Activated CD8-positive, alpha-beta memory T cell treated with anti-CD3 and anti-CD28 coated beads, Interleukin-2, amount 50 U/mL, for 1 hour (primary cell): ENCODE data around the gene HHATL.

Experiments used
- DNase-seq: peaks from one replicate; pipeline ENCODE4 v3.0.0-alpha.2; 2020; ENCODE audit errors: extremely low read depth

Gene HHATL

DNA sequence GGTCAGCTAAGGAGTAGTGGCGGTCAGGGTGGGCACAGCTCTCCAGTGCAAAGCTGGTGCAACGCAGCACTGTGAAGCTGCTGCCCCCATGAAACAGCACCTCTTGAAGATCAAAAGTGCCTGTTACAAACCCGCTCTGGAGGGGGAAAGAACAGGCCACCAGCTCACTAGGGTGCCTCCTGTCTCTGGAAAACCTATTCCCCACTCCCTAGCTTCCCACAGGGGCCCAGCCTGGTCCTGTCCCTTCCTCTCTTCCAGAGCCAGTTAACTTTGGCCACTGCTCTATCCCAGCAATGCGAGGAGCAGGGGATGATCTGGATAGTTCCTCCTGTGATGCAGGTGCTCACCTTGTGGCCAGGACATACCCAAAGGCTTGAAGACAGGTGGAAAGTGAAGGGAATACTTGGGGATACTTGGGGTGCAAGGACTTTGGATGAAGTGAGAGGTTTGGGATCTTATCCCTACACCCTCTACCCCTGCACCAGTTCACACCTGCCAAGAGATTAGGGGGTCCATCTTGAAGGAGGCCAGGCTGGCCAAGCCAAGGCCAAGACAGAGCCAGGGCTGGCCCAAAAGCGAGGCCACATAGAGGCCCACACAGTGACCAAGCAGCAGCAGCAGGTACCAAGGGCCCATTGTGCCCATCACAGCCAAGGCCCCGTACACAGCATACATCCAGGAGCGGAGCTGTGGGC, 4.2 kb downstream of the HHATL start:
- no peak for DNase-seq

DNA sequence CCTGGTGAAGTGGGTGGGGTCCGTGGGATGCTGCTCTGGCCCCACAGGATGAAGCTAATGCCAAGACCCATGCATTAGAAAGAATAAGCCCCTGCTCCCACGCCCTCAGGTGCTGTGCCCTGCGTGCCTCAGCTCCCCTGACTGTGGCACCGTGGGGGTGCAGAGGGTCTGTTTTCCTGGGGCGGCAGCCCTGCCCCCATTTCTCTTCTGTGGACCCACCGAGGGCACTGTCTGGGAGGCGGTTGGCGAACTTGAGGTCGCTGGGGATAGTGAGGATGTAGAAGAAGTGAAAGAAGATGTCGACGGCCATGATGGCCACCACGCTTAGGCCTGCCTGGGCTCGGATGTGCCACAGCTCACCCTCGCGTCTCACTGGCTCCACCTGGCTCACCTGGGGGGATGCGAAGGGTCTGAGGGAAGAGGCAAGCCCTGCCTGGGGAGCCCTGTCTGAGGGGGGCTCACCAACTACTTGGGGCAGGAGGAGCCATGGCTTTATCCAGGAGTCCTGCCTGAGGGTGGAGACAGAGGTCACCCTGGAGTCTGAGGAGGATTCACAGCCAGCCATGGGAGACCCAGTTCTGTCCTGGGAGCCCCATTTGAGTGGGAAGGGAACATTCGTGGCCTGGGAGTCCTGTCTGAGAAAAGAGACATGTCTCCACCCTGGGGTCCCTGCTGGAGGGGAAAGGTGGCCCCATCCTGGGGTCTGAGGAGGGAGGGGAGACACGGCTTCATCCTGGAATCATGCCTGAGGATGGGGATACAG, 5.1 kb downstream of the HHATL start:
- DNase-seq: no peak

DNA sequence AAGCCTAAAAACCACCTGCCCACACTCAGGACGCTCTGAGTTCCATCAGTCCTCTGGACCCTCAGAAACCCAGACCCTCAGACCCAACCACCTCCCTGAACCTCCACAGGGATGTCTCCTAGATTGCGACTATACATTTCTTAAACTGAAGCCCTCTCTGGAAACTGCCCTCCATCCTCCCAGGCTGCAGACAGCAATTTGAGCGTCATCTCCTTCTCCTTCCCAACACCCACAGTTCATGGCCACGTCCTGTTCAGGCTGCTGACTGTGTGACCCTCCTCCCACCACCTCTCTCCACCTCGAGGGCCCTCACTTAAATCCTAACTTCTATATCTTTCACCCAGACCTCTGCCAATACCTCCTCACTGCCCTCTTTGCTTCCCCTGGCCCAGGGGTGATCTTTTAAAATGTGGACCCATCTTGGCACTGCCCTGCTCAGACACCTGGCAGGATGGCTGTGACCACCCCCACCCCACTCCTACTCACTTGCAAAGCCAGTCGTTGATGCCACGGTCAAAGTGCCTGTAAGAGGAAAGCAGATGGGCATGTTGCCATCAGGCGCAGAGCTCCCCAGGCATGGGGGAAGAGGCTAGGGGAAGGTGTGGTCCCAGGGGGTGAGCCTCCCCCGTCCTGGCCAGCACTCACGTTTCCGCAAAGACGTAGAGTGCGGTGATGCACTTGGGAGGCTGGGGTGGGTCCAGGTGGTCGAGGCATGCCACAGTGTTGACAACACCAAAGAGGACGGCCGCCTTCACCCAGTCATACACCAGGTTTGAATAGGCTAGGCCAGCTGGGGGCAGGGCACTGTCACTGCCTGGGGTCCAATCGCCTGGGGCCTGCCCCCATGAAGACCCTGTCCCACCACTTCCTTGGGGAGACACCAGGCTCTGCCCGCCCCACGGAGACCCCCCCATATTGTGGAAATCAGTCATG, 6.0 kb downstream of the HHATL start:
- DNase-seq: no peak

DNA sequence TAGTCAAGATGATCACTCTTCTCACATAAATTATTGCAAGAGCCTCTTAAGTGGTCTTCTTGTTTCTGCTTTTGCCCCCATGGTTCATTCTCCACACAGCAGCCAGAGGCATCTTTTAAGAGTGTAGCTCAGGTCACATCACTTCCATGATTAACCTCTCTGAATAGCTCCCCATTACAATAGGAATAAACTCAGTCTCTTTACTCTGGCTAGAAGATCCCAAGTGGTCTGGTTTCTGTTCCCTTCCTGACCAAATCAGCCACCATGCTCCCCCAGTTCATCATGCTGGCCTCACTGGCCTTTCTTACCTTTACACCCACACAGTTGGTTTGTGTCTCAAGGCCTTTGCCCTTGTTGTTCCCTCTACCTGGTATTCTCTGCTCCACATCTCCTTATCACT, 8.2 kb downstream of the HHATL start:
- DNase-seq: no peak

GRCh38 chr3:42693530-42693930, 9.1 kb downstream of the HHATL start:
- no peak for DNase-seq

- DNase-seq: no peak
Measured at GRCh38 chr3:42692667-42693529, 9.7 kb downstream of the HHATL start.

DNA sequence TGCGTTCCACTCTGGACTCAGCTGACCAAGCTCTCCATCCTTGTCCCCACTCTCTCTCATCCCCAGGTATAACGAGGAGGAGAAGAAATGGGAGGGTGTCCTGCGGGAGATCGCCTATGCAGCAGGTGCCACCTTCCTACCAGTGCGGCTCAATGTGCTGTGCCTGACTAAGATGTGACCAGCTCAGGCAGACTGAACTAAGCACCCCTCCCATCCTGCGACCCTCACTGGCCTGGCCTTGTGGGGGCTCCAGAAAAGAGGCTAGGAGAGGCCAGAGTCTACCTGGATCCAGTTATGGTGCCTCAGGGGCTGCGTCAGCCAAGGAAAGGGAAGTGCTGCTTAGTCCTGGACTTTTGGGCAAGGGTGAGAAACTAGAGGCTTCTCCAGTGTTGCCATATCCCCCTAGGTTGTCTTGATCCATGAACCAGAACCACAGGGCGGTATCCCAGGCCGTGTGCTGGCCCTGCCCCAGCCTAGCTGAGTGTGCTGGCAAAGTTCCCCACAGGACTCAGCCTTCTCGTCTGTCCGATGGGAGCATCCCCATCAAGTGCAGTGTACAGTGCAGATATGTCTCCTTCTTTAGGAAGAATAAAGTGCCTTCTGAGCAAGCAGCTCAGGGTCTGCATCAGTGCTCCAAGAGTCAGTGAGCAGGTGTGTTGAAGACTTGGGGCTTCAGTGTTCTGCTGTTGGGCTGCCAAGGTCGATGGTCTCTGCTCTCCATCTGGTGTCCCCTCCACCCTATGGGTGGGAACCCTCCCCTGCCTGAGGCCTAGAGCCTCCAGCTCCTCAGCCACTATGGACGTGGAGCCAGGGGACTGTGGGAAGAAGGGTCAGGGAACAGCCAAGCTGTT, 10.6 kb downstream of the HHATL start:
- no peak for DNase-seq

DNA sequence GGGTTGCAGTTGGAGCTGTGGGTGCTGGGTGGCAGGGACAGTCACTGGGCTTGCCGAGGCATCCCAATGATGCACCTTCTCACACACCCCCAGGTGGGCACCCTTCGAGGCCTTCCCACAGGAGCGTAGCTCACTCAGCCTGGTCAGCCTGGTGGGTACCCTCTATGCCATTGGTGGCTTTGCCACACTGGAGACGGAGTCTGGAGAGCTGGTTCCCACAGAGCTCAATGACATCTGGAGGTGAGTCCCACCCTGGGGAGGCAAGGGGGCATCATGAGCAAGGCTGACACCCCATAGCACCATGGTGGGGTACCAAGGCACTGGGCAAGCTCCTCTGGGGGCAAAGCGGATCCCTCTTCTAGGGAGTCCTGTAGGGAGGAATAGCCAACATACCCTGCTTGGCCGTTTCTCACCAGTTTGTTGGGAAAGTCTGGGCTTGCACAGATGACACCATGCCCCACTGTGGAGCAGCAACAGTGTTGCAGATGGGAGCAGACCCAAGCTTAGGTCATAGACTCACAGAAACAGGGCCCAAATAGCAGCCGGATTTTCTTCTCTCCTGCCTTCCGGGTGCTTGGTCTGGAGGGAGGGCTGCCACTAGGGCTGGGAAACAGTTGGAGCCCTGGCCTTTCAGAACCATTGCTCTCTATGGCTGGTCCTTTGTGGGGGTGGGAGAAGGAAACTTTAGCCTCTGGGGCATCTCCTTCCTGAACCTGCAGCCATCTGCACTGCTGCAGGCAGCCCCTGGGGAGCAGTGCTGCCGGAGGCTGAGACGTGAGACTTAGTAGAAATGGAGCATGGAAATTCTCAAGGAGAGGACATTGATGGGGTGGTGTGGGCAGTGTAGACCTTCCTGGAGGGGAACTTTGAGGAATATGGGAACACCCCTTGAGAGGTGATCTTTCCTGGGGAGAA, 11.6 kb downstream of the HHATL start:
- no peak for DNase-seq

- DNase-seq: no peak
Measured at GRCh38 chr3:42690191-42690590, 12.4 kb downstream of the HHATL start.

- no peak for DNase-seq
Measured at GRCh38 chr3:42689421-42690014, 13.1 kb downstream of the HHATL start.

DNA sequence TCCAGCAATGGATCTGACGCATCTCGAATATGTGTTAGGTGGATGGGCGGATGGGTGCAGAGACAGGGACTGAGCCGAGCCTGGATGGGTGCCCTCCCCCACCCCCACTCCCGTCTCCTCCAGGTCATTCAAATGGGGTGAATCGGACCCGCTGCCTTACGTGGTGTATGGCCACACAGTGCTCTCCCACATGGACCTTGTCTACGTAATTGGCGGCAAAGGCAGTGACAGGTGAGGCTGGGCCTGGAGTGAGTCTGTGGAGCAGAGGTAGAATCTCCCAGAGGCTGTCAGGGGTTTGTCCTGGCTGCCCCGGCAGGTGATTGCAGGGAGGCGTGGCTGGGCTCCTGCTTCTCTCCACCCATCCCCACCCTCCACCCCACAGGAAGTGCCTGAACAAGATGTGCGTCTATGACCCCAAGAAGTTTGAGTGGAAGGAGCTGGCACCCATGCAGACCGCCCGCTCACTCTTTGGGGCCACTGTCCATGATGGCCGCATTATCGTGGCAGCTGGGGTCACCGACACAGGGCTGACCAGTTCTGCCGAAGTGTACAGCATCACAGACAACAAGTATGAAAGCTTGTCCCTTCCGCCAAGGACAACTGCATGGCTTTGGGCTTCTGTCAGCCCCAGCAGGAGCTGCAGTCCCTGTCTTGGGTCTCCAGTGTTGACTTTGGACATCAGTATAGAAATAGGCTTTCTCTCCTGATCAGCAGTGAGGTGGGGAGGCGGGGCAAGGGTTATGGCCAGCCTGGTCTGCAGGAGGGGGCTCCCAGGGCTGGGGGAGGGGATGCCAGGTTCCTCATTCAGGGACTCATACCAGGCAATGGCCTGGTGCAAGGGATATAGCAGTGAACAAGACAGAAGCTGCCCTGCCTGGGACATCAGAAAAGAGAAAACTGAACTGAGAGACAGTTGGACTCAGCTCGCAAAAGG, 13.8 kb downstream of the HHATL start:
- no peak for DNase-seq

- DNase-seq: no peak
Measured at GRCh38 chr3:42688016-42688415, 14.6 kb downstream of the HHATL start.

- no peak for DNase-seq
Measured at GRCh38 chr3:42686832-42687650, 15.6 kb downstream of the HHATL start.

DNA sequence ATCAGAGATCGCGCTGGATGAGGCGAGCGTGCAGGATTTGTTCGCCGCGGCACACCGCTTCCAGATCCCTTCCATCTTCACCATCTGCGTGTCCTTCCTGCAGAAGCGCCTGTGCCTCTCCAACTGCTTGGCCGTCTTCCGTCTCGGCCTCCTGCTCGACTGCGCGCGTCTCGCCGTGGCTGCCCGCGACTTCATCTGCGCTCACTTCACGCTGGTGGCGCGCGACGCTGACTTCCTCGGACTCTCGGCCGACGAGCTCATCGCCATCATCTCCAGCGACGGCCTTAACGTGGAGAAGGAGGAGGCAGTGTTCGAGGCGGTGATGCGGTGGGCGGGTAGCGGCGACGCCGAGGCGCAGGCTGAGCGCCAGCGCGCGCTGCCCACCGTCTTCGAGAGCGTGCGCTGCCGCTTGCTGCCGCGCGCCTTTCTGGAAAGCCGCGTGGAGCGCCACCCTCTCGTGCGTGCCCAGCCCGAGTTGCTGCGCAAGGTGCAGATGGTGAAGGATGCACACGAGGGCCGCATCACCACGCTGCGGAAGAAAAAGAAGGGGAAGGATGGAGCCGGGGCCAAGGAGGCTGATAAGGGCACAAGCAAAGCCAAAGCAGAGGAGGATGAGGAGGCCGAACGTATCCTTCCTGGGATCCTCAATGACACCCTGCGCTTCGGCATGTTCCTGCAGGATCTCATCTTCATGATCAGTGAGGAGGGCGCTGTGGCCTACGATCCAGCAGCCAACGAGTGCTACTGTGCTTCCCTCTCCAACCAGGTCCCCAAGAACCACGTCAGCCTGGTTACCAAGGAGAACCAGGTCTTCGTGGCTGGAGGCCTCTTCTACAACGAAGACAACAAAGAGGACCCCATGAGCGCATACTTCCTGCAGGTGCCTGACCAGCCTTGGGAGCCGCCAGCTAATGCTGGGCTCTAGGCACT, 16.4 kb downstream of the HHATL start:
- no peak for DNase-seq

DNA sequence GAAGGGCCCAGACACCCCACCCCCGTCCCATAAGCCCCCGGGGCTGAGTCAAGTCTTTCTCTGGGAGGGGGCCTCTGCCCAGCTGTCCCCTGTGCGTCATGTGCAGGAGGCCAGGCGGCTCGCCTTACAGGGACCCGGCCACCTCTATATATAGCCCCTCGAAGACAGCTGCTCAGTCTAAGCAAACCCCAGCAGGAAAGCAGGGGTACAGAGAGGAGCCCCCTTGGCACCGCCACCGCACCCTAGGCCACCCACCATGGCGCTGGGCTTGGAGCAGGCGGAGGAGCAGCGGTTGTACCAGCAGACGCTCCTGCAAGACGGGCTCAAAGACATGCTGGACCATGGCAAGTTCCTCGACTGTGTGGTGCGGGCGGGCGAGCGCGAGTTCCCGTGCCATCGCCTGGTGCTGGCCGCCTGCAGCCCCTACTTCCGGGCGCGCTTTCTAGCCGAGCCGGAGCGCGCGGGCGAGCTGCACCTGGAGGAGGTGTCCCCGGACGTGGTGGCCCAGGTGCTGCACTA, 17.2 kb downstream of the HHATL start, which contains the start of gene KLHL40:
Gene KLHL40 (plus strand): TSS at position 175 of the 519 bp plus-strand sequence. CDS start 82 bp downstream, at position 257.
- no peak for DNase-seq
